Measurements from ENCODE around the gene RHOG. TPM values are rescaled to one million over a fixed set of nuclear protein-coding genes. Genes with fewer than 3 reads are reported as not detected.

Gene RHOG
- total and polyA plus RNA-seq, 11 donors, result 17.9 to 69.1 (median 30.1) TPM

- no peak overlapping the region for H3K4me3 ChIP-seq
- H3K36me3 ChIP-seq, result no peaks in the 10 kb centered on the region
- WGBS, 4 donors, result 82 to 96% (median 94%) methylated on average over 1 of the region's 1 CpG
- ATAC-seq (no peak), DNase-seq (no peak)
- no peak for TF ChIP-seq POLR2A (IDR thresholded peaks at IDR 0.05)
- TF ChIP-seq, protein P1, sequence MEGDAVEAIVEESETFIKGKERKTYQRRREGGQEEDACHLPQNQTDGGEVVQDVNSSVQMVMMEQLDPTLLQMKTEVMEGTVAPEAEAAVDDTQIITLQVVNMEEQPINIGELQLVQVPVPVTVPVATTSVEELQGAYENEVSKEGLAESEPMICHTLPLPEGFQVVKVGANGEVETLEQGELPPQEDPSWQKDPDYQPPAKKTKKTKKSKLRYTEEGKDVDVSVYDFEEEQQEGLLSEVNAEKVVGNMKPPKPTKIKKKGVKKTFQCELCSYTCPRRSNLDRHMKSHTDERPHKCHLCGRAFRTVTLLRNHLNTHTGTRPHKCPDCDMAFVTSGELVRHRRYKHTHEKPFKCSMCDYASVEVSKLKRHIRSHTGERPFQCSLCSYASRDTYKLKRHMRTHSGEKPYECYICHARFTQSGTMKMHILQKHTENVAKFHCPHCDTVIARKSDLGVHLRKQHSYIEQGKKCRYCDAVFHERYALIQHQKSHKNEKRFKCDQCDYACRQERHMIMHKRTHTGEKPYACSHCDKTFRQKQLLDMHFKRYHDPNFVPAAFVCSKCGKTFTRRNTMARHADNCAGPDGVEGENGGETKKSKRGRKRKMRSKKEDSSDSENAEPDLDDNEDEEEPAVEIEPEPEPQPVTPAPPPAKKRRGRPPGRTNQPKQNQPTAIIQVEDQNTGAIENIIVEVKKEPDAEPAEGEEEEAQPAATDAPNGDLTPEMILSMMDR (IDR thresholded peaks at IDR 0.05), result no peak
- intact Hi-C loops (cut with DNase I), result loop anchor here in 1 of 10 donors (10.0 kb wide), 1 partner anchor 390 kb away; no protein-coding TSS in a partner anchor
- H3K9me3 ChIP-seq, result no peaks in the 10 kb centered on the region
- no peaks in the 10 kb centered on the region for H3K27me3 ChIP-seq
- H3K4me1 ChIP-seq, result peaks cover 0 to 10% (median 3%) of the 10 kb centered on the region in 12 donors
- H3K27ac ChIP-seq, result no peak overlapping the region
These were observed 4.5 kb upstream of the RHOG start for GRCh38 chr11:3845246-3845645.

DNA sequence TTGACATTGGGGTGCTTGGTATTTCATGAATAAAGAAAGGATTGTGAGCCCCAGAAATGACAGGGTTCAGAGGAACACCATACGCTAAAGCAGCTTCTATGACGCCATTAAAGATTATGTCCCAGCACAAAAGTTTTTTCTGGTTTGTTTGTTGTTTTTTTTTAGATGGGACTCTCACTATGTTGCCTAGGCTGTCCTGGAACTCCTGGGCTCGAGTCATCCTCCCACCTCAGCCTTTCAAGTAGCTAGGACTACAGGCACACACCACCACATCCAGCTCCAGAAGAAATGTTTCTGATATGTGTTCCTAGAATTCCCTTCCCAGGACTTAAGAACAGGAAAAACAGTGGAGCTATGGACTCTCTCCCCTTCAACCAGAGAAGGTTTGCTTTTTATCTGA lies 2.6 kb upstream of the RHOG start:
- Histone ChIP-seq H3K9me3 (no peaks in the 10 kb centered on the region), H3K27me3 (no peaks in the 10 kb centered on the region), H3K4me1 (peaks cover 0 to 24% (median 15%) of the 10 kb centered on the region in 12 donors), H3K27ac (no peak overlapping the region), H3K4me3 (no peak overlapping the region), H3K36me3 (no peaks in the 10 kb centered on the region)
- ATAC-seq (no peak), DNase-seq (no peak)
- intact Hi-C loops (cut with DNase I), result loop anchor here in 6 of 10 donors (5.0 to 10.0 kb wide), 4 partner anchors 36 to 389 kb away; partner anchors contain the start of genes PGAP2 (in 4 of the 6) and NUP98 (in 1 of the 6)
- 87 to 91% (median 90%) methylated on average over 3 of the region's 3 CpGs for WGBS, 4 donors
- TF ChIP-seq, protein P1 (IDR thresholded peaks at IDR 0.05), result no peak
- TF ChIP-seq POLR2A (IDR thresholded peaks at IDR 0.05), result no peak

DNA sequence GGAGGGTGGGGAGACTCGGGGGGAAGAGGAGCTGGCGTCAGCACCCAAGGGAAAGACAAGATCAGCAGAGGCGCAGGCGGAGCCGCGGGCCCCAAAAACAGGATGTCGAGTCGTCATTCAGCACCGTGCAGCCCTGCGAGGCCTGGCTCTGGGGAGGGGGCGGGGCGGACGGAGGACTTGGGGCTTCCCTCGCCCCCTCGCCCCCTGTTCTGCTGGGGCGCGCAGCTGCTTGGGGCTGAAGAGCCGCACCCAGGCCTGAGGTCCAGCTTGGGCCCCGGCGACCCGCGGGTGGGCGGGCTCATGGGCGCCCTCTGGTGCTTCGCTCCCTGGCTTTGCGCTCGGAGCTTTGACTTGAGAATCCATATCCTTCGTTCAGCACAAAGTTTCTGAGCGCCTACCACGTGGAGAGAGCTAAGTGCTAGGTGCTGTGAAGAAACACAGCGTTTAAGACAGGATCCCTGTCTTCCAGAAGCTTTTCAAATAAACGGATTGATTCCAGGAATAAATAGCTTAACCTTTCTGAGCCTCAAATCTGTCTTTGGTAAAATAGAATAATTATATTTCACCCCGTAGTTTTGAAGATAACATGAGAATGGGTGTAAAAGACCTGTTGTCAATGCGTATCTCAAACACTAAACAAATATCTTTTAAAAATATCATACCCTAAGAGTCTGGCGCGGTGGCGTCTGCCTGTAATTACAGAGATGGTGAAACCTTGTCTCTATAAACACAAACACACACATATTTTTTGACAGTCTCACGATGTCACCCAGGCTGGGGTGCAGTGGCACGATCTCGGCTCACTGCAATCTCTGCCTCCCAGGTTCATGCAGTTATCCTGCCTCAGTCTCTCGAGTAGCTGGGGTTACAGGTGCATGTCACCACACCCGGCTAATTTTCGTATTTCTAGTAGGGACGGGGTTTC lies 929 bp upstream of the RHOG start:
- no peaks in the 10 kb centered on the region for H3K9me3 ChIP-seq
- TF ChIP-seq, protein P1 (IDR thresholded peaks at IDR 0.05), result peak; percentile 71 to 97 (median 90)
- peak in 1 of 2 donors; percentile 44 for TF ChIP-seq POLR2A (IDR thresholded peaks at IDR 0.05)
- peaks cover 8 to 41% (median 32%) of the 10 kb centered on the region in 12 donors for H3K4me1 ChIP-seq
- H3K27me3 ChIP-seq, result no peaks in the 10 kb centered on the region
- intact Hi-C loops (cut with DNase I), result loop anchor here in 8 of 10 donors (2.0 to 10.0 kb wide), 6 partner anchors 34 to 387 kb away; partner anchors contain the start of genes PGAP2 (in 4 of the 8) and NUP98 (in 3 of the 8)
- H3K4me3 ChIP-seq, result peak overlapping the region; percentile 42 to 98 (median 84)
- H3K36me3 ChIP-seq, result no peaks in the 10 kb centered on the region
- peak overlapping the region; percentile 92 to 100 (median 98) for H3K27ac ChIP-seq
- peak; percentile 44 to 78 (median 68) for ATAC-seq
- peak; percentile 87 to 94 (median 88) for DNase-seq
- 23 to 37% (median 29%) methylated on average over 29 to 44 of the region's 44 CpGs for WGBS, 4 donors

Measured in heart left ventricle (tissue), 16 donors.